ENCODE measurements around the gene NUDT13. TPM values are rescaled to one million over a fixed set of nuclear protein-coding genes. Genes with fewer than 3 reads are reported as not detected.
A peak's percentile ranks its signal among the peaks of the same experiment; 100 is the strongest.
"Not testable (repeated sequence)": the region's sequence is repeated elsewhere in the genome, so short reads cannot be mapped to it uniquely, and the experiment has no call there.

The NUDT13 gene
- total RNA-seq, 1 donor from 2014 or later = 2.2 TPM

DNA sequence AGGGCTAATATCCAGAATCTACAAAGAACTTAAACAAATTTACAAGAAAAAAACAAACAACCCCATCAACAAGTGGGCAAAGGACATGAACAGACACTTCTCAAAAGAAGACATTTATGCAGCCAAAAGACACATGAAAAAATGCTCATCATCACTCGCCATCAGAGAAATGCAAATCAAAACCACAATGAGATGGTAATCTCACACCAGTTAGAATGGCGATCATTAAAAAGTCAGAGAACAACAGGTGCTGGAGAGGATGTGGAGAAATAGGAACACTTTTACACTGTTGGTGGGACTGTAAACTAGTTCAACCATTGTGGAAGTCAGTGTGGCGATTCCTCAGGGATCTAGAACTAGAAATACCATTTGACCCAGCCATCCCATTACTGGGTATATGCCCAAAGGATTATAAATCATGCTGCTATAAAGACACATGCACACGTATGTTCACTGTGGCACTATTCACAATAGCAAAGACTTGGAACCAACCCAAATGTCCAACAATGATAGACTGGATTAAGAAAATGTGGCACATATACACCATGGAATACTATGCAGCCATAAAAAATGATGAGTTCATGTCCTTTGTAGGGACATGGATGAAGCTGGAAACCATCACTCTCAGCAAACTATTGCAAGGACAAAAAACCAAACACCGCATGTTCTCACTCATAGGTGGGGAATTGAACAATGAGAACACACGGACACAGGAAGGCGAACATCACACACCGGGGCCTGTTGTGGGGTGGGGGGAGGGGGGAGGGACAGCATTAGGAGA, 40.6 kb downstream of the NUDT13 start:
- ATAC-seq; DNase-seq (ENCODE audit: low spot score); intact Hi-C loops (cut with DNase I): not testable (repeated sequence)

DNA sequence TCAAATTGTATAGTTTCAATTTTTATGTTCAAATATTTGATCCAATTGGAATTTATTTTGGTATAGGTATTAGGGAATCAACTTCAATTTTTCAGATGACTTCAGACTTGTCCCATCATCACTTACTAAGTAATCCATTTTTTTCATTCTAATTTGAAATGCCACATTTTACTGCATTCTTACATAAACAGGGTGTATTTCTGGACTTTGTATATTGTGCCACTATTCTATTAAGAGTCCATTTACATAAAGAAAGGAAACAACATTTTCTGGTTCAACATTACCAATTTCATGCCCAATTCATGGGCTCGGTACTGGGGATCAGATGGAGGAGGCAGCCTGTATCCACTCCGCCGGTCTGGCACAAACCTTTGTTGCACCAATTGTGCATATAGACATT, 41.8 kb downstream of the NUDT13 start:
- intact Hi-C loops (cut with DNase I) = no loop called here
- no peak for ATAC-seq

DNA sequence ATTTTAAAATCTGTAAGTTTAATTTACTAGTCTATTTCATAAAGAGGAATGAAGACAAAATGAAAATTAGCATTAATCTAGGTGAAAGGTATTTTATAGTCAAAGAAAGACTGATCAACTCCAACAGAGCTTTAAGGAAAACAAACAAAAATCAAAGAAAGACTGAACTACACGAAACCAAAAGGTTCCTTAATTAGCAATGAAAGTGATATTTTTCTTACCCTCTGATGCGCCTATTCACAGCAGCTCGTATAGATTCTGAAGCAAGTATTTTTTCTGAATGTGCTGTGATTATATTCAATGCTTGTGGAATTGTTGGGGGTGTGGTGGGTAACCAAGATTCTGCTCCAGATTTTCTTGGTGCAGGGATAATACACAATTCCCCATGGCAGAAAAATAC, 45.8 kb downstream of the NUDT13 start:
- intact Hi-C loops (cut with DNase I) = no loop called here
- DNase-seq (ENCODE audit: low spot score) = no peak
- no peak for ATAC-seq

More for the DNA sequence above, 41.8 kb downstream of the NUDT13 start:
- no peak for DNase-seq (ENCODE audit: low spot score)

DNA sequence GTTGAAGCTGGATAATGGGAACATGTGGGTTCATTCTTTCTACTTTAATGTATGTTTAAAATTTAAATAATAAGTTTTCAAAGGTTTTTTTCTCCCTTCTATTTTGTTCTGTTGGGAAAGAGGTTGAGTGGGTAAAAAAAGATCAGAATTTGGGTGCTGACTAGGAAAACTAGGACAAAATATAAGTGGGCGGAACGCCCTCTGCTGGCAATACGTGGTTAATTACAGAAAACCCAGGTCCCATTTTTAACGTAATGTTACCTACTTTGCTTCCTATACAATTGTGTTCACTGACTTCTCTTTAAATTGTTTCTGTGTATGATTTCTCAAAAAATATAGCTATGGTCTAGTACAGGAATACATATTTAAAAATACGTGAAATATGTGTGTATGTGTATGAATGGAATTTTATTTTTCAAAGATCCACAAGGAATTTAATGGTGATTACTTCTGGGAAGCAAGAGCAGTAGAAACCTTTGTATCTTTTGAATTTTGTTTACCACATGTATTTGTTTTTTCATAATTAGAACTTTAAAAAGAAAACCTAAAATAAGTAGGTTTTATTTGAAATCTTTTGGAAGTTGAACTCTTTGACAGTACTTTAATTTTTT, 48.9 kb downstream of the NUDT13 start:
- peak; percentile 72 for DNase-seq (ENCODE audit: low spot score)
- intact Hi-C loops (cut with DNase I) = no loop called here
- ATAC-seq = no peak

DNA sequence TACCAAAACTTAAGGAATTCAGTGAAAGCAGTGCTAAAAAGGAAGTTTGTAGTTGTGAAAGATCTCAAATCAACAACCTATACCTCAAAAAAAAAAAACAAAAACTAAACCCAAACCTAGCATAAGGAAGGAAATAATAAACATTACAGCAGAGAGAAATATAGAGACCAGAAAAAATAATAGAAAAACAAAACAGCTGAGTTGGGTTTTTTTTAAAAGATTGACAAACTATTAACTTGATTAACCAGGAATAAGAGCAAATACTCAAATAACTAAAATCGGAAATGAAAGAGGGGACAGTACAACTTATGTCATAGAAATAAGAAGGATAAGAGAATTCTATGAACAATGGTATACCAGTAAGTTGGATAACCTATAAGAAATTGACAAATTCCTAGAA, 50.8 kb downstream of the NUDT13 start:
- DNase-seq (ENCODE audit: low spot score) (no peak), ATAC-seq (no peak)
- intact Hi-C loops (cut with DNase I) = no loop called here

DNA sequence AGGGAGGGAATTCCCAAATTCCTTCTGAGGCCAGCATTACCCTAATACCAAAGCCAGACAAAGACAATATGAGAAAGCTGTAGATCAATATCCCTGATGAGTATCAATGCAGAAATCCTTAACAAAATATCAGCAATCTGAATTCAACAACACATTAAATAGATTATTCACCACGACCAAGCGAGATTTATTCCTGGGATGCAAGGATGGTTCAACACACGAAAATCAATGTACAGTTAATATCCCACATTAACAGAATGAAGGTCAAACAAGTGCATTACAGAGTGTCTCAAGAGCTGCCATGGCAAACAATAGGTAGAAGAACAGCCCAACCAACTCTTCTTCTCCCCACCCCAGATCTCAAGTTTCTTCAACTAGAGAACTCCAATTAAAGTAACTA, 51.4 kb downstream of the NUDT13 start:
- intact Hi-C loops (cut with DNase I) = no loop called here
- DNase-seq (ENCODE audit: low spot score) (no peak), ATAC-seq (no peak)

DNA sequence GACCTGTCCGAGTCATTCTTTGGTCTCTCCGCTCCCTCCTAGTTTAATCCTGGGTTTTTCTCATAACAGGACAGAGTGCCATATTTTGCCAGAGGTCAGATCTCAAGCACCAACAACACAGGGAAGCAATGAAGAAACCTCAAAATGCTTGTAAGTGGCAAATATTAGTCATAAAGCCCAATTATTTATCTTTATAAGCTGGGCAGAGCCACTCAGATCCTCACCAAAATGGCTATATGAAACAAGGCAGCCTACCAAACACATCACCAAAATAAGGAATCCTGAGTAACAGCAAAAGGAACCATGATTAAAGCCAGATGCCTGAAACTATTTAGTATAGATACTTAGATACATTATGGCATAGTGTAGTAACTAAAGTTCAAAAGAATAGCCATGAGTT, 52.8 kb downstream of the NUDT13 start:
- ATAC-seq = no peak
- intact Hi-C loops (cut with DNase I) = no loop called here
- no peak for DNase-seq (ENCODE audit: low spot score)

DNA sequence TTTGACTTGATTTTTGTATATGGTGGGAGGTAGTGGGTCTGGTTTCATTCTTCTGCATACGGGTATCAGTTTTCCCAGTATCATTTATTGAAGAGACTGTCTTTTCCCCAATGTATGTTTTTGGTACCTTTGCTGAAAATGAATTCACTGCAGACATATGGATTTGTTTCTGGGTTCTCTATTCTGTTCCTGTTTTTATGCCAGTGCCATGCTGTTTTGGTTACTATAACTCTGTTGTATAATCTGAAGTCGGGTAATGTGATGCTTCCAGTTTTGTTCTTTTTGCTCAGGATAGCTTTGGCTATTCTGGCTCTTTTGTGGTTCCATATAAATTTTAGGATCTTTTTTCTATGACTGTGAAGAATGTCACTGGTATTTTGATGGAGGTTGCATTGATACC, 56.7 kb downstream of the NUDT13 start:
- no peak for ATAC-seq
- intact Hi-C loops (cut with DNase I) = no loop called here

DNA sequence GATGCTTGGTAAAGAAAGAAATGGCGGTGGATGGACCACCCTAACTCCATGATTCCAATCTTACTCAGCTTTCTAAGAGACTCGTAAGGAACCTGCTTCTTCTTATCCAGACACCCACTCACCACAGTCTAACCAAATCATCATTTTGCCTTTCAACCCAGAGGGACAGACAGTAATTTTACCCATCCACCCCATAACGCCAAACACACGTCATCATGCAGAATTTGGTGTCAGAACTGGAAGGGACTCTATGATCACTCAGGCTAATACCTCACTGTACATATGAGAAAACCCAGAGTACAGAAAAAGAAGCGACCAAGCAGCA, 57.2 kb downstream of the NUDT13 start:
- ATAC-seq = no peak
- intact Hi-C loops (cut with DNase I) = no loop called here
- no peak for DNase-seq (ENCODE audit: low spot score)

More for the DNA sequence above, 56.7 kb downstream of the NUDT13 start:
- DNase-seq (ENCODE audit: low spot score) = no peak

DNA sequence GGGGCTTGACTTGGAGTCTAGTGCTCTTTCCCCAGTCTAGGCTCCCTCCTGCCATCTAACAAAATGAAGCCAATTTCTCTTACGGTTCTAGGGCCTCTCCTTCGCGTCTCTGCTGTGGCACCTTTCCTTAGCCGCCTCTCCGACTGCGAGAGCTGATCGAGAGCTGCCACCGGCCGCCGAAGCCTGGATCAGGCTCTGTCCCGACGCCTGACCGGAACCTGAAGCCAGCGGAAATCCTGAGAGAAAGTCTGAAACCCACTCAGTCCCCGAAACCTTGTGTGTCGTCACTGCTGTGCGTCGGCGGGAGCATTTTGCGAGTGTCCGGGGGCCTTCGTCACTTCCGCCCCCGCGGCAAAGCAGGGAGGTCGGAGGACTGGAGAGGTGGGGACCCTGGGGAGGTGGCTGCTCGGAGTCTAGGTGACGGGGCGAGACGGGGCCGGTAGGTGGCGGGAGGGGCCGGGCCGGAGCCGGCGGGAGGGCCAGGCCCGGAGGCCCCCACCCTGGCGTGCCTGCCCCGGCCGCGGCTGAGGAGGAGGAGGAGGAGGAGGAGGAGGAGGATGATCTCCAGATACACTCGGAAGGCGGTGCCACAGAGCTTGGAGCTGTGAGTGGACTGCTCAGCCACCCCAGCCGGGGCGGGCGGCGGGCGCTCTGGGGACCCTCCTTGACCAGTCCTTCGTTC, 57.7 kb downstream of the NUDT13 start, which contains the start of the genes ECD and FAM149B1:
Gene ECD (minus strand): TSS at position 226 of the 682 bp plus-strand sequence. CDS start 4,071 bp downstream, outside the sequence.
Gene FAM149B1 (plus strand): TSS at position 337 of the 682 bp plus-strand sequence. CDS start 221 bp downstream, at position 558.
- intact Hi-C loops (cut with DNase I) = no loop called here
- peak; percentile 96 for DNase-seq (ENCODE audit: low spot score)
- ATAC-seq = peak; percentile 99

DNA sequence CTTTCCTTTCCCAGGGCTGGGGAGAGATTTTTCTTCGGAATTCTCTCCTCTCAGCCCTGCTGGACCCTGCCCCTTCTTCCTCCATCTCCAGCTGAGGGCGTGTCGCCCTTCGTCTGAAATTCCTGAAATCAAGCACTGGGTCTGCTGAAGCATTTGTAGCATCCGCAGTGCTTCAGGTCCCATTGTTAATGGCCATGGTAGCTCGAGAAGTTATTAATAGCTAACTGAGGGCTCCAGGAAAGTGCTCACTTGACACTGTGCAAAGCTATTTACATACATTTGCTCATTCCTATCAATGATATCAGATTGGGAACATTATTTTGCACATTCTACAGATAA, 58.2 kb downstream of the NUDT13 start:
- DNase-seq (ENCODE audit: low spot score) (no peak), ATAC-seq (no peak)
- intact Hi-C loops (cut with DNase I) = no loop called here

DNA sequence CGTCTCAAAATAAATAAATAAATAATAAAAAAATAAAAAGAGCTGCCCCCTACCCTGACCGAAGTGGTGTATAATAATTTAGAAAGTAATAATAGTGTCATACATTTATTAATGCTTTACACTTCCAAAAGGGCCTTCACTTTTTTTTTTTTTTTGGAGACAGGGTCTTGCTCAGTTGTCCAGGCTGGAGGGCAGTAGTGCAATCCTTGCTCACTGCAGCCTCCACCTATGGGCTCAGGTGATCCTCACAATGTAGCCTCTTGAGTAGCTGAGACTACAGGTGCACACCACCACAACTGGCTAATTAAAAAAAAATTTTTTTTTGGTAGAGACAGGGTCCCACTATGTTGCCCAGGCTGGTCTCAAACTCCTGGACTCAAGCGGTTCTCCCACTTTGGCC, 59.1 kb downstream of the NUDT13 start:
- DNase-seq (ENCODE audit: low spot score) (no peak), ATAC-seq (no peak)
- intact Hi-C loops (cut with DNase I) = no loop called here

DNA sequence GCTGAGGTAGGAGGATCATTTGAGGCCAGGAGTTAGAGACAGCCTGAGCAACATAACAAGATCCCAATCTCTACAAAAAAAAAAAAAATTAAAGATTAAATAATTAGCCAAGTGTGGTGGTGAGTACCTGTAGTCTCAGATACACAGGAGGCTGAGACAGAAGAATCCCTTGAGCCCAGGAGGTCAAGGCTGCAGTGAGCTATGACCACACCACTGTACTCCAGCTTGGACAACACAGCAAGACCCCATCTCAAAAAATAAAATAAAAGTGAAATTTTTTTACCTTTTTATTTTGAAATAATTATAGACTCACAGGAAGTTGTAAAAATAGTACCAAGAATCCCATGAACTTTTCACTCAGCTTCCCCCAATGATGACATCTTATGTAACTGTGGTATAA, 62.6 kb downstream of the NUDT13 start:
- no peak for DNase-seq (ENCODE audit: low spot score)
- ATAC-seq = no peak
- intact Hi-C loops (cut with DNase I) = loop anchor here (5.0 kb wide), 1 partner anchor 1574 kb away; no protein-coding TSS in a partner anchor

DNA sequence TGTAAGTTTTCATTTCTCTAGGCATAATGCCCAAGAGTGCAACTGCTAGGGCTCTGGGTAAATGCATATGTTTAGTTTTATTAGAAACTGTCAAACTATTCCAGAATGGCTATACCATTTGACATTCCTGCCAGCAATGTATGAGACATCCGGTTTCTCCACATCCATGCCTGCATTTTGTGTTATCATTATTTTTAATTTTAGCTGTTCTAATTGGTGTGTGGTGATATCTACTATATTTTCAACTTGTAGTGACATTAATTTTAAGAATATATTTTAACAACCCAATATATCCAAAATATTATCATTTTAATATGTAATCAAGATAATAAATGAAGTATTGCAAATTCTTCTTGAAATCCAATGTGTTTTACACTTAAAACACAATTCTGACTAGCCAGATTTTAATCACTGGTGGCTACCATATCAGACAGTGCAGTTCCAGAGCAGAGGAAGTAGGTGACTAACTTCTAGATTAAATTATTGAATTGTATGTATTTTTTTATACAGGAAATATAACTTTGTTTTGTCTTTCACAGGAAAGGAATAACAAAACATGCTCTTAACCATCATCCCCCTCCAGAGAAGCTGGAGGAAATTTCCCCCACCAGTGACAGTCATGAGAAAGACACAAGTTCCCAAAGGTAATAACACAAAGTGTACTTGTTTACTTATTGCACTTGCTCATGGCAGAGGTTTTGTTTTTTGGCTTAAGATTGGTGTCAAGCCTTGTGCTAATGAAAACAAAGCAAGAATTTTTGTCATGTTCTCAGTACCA, 64.1 kb downstream of the NUDT13 start:
- intact Hi-C loops (cut with DNase I) = loop anchor here (5.0 kb wide), 1 partner anchor 1573 kb away; no protein-coding TSS in a partner anchor
- DNase-seq (ENCODE audit: low spot score) (no peak), ATAC-seq (no peak)

Other genes with a start within 250 kb of the NUDT13 start
- not detected for gene OIT3, start 216.7 kb upstream of the NUDT13 start, total RNA-seq
- not detected for gene PLA2G12B, start 155.6 kb upstream of the NUDT13 start, total RNA-seq
- 51.8 TPM for gene P4HA1, start 13.6 kb upstream of the NUDT13 start, total RNA-seq
- gene ECD, start 57.6 kb downstream of the NUDT13 start, total RNA-seq = 24.7 TPM
- 25.6 TPM for gene FAM149B1, start 57.7 kb downstream of the NUDT13 start, total RNA-seq
- gene DNAJC9, start 136.8 kb downstream of the NUDT13 start, total RNA-seq = 13.1 TPM
- gene MRPS16, start 142.2 kb downstream of the NUDT13 start, total RNA-seq = 40.6 TPM
- 6.6 TPM for gene CFAP70, start 248.4 kb downstream of the NUDT13 start, total RNA-seq

Measured in sciatic nerve (tissue), 2 donors.